GM18511 (cell line): ENCODE data around the gene MTRF1.

Source experiments
- ATAC-seq: cut with Tn5 transposase; IDR thresholded peaks from one replicate; pipeline ENCODE4 v1.9.1; 2021; ENCODE audit warnings: mild to moderate bottlenecking, moderate library complexity; ENCODE audit not compliant: unreplicated experiment

MTRF1 gene

DNA sequence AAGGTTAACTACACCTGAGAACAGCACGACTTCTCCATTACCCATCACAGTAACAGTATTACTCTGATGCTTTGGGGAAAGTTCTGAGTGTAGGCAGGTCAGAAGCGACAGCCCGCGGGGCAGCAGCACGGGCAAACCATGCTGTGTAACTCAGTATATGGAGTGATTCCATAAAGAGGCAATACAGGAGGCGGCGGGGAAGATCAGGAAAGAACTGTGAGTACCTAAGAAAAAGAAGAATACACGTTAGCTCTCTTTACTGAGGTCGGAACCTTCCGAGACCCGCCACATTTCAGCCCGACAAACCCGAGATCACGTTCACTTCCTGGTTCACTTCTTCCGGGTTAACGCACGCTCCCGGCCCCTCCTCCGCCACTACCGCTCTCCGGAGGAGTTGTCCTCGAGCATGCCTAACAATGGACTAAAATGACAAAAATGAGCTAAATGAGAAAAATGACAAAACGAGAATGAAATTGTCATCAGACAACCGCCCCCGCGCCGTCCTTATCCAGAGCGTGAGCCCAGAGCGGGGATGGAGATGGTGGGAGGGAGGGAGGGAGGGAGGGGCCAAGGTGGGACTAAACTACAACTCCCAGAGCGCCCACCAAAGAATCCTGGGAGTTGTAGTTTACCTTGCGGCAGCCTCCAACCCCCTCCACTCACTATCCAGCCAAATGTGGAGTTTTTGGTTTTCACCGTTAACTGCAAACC is at the start of gene MTRF1:
Gene MTRF1 (minus strand): TSS at position 316 of the 711 bp plus-strand sequence. CDS start 2,669 bp downstream, outside the sequence.
- peak; percentile 98 for ATAC-seq

- no peak for ATAC-seq
Observed at GRCh38 chr13:41313117-41313516, 49.7 kb upstream of the MTRF1 start.

GRCh38 chr13:41312176-41312500 is 48.8 kb upstream of the MTRF1 start:
- ATAC-seq: no peak

DNA sequence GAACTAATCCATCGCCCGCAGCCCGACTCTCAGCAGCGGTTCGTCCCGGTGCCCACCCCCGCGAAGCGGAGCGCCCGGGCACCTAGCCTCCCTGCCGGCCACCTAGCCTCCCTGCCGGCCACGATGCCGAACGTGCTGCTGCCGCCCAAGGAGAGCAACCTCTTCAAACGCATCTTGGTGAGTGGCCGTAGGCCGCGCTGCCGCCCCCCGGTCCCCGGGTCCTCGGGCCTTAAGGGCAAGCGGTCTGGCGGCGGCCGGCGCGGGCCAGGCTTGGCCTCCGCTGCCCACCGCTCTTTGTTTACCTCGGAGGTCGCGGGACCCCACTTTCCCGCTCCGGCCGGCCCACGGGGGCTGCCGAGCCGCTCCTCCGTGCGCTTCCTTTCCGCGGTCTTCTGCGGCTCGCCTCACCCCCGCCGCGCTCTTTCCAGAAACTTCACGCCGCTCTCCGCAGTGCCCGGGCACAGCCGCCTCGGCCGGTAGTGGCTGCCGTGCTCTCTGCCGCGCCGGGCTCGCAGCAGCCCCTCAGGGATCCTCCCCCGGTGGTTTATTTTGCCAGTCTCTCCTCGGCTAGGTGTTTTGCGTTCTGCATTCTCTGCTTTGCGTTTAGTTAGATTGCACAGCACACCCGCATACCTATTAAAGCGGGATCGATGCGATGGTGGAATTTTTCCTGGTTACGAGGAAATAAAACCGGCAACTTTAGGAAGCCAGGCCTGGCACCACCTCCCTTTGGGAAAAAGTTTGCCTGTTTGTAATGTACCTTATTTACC is 48.2 kb upstream of the MTRF1 start:
- peak; percentile 62 for ATAC-seq

DNA sequence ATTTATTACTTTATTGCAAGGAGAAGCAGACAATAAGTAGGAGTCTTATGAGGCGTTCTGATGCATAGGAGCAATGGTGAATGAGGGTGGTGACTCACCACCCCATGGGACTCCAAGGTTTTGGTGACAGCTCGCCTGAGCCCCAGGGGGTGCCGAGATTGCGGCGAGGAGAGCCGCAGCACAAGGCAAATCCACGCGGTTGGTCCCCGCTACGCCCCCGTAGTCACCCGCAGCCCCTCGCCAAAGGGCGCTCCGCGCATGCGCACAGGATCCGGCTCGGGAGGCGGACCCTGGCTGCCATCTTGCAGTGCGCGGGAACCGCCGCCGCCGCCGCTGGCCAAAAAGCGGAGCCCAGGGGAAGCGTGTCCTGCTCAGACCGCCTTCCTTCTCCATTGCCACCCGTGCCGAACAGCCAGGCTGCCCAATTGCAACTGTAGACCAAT is 47.6 kb upstream of the MTRF1 start, which contains the start of gene NAA16:
Gene NAA16 (plus strand): TSS at position 305 of the 443 bp plus-strand sequence. CDS start 262 bp downstream, outside the sequence.
- ATAC-seq: peak; percentile 71

GRCh38 chr13:41307884-41308640 is 44.7 kb upstream of the MTRF1 start:
- ATAC-seq: no peak

- no peak for ATAC-seq
Observed at GRCh38 chr13:41306271-41307145, 43.1 kb upstream of the MTRF1 start.

GRCh38 chr13:41304551-41304950 is 41.2 kb upstream of the MTRF1 start:
- ATAC-seq: no peak

DNA sequence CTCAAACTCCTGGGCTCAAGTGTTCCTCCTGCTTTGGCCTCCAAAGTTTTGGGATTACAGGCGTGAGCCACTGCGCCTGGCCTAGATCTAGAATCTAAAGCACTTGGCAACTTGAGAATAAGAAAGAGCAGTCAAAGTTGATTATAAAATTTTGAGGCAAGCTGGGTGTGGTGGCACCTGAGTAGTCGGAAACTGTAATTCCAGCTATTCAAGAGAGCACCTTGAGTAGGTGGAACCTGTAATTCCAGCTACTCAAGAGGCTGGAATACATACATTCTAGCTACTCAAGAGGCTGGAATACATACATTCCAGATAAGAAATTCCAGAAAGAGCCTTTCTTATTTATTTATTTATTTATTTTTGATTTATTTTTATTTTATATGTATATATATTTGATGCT is 39.4 kb upstream of the MTRF1 start:
- no peak for ATAC-seq

DNA sequence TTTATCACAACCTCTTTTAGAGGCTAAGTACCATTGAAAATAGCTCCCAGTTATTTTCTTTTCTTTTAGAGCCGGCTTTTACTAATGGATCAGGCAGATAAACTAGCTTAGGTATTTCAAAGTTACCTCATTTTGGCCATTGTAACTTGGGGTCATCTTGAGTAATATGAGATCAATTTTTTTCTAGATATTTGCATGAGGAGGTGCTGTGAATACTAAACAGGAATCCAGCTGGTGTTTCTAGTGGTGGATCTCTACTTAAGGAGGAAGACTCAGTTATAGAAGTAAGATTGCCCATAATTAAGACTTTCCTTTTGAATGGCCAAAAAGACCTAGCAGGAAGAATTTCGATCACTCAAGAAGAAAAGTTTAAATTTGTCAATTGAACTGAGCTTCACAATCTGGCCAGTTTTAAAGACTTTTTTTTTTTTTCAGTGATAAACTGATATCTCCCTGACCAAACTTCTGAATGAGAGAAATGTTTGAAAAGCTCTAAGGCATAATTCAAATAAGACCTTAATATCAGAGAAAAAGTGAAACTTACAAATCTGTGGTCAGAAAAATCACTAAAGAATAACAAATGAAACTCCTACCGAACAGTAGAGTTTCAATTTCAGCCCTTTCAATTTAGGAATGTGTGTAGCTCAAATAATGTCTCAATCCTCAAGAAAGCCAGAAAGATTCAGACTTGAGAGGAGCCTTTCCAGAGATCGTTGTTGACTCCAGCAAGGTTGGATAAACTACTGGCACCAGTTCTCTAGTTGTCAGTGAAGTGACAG is 36.1 kb upstream of the MTRF1 start:
- no peak for ATAC-seq

DNA sequence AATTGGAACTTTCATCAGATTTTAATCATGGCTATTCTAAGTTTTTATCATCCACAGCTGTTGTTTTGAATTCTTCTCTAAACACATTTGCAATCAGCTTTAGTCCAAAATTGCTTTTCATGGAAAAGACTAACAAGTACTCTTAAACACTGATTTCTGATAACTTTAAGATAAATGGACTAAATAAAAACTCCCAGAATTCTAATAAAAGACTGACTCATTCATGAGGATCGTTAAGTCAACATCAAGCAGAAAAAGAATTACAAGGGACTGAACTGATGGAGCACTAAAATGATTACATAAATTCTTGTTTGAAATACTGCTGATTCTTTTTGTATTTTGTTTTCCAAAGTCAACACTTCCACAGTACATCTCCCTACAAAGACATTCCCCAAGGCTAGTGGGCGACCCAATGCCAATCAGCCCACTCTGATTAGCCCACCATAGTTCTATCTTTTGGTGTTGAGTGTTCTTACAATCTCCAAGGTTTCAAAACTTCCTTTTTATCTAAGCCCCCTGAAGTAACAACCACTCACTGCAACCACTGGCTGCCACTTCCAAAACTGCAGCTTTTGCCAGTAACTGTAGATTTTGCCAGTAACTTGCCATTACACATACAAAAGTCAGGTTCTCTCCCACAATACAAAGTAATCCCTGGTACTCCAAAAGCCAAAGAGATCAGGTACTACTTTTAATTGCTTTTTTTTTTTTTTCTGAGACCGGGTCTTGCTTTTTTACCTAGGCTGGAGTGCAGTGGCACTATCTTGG is 33.7 kb upstream of the MTRF1 start:
- ATAC-seq: no peak

DNA sequence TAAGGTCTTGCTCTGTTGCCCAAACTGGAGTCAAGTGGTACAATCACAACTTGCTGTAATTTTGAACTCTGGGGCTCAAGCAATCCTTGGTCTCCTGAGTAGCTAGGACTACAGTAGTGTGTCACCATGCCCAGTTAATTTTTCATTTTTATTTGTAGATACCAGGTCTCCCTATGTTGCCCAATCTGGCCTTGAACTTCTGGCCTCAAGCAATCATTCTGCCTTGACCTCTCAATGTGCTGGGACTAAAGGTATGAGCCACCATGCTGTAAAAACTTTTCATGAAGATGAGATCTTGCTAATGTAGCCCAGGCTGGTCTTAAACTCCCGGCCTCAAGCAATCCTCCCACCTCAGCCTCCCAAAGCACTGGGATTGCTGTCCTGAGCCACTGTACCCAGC is 32.6 kb upstream of the MTRF1 start:
- no peak for ATAC-seq

- ATAC-seq: no peak
Observed at GRCh38 chr13:41294914-41295313, 31.5 kb upstream of the MTRF1 start.

- no peak for ATAC-seq
Observed at GRCh38 chr13:41293272-41293671, 29.9 kb upstream of the MTRF1 start.

DNA sequence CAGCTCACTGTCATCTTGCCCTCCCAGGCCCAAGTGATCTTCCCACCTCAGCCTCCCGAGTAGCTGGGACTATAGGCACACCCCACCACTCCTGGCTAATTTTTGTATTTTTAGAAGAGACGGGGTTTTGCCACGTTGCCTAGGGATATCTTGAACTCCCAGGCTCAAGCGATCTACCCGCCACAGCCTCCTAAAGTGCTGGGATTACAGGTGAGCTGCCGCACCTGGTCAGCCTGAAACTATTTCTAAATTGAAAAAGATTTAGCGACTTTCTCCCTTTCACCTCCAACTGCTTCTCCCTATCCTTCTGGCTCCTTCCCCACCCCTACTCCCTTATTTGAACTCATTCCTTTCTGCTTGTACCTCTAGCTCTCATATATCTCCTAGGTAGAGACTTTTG is 27.9 kb upstream of the MTRF1 start:
- ATAC-seq: no peak

GRCh38 chr13:41289463-41289881 is 26.1 kb upstream of the MTRF1 start:
- ATAC-seq: no peak

- ATAC-seq: no peak
Observed at GRCh38 chr13:41286370-41286769, 23.0 kb upstream of the MTRF1 start.

- ATAC-seq: no peak
Observed at GRCh38 chr13:41284512-41285288, 21.3 kb upstream of the MTRF1 start.
